BLaER1 treated with 17β-estradiol and CSF1 and Interleukin-3, amounts not matched to agents 10 nM and 100 nM (cell line): Measurements from ENCODE around the gene CT47B1.
A peak's percentile ranks its signal among the peaks of the same experiment; 100 is the strongest.
"Not testable (repeated sequence)": the region's sequence is repeated elsewhere in the genome, so short reads cannot be mapped to it uniquely, and the experiment has no call there.

Experiments used
- H3K27ac ChIP-seq, 11 experiments: shearing (Covaris generic); formaldehyde crosslinking; 2 replicates each; pipeline ENCODE4 v1.8.1; 2022
- H3K27me3 ChIP-seq, 11 experiments: shearing (Covaris generic); formaldehyde crosslinking; 2 replicates each; pipeline ENCODE4 v1.8.1; 2022
- H3K36me3 ChIP-seq, 11 experiments: shearing (Covaris generic); formaldehyde crosslinking; 2 replicates each; pipeline ENCODE4 v1.8.1; 2022
- H3K4me1 ChIP-seq, 10 experiments: shearing (Covaris generic); formaldehyde crosslinking; 2 replicates each; pipeline ENCODE4 v1.8.1; 2022
- H3K4me2 ChIP-seq, 11 experiments: shearing (Covaris generic); formaldehyde crosslinking; 2 replicates each; pipeline ENCODE4 v1.8.1; 2022
- H3K4me3 ChIP-seq, 10 experiments: shearing (Covaris generic); formaldehyde crosslinking; 2 replicates each; pipeline ENCODE4 v1.8.1; 2022
- H3K9ac ChIP-seq, 11 experiments: shearing (Covaris generic); formaldehyde crosslinking; 2 replicates each; pipeline ENCODE4 v1.8.1; 2022
- H3K9me3 ChIP-seq, 11 experiments: shearing (Covaris generic); formaldehyde crosslinking; replicated peaks in 1 of 11; 2 replicates each; pipeline ENCODE4 v1.8.1; 2022
- H4K20me1 ChIP-seq, 11 experiments: shearing (Covaris generic); formaldehyde crosslinking; 2 replicates each; pipeline ENCODE4 v1.8.1; 2022
- Cebpa-rat ChIP-seq, 11 experiments: shearing (Covaris generic); IDR thresholded peaks; 2 replicates each; pipeline ENCODE4 v1.8.1; 2022

CT47B1 gene

GRCh38 chrX:120875766-120876165 is at the start of gene CT47B1:
TSS of gene CT47B1 (minus strand) at chrX:120875866. CDS start at chrX:120875670, 196 bp downstream.
- not testable (repeated sequence) for H3K27me3 ChIP-seq, H3K36me3 ChIP-seq, H3K4me3 ChIP-seq, H3K4me1 ChIP-seq, H3K9ac ChIP-seq, H3K4me2 ChIP-seq, H4K20me1 ChIP-seq, H3K27ac ChIP-seq
- H3K9me3 ChIP-seq, result peaks cover 8 to 13% (median 11%) of the 10 kb centered on the region in 11 experiments; a peak in 19 of 22 replicates

GRCh38 chrX:120874678-120875557 is 748 bp downstream of the CT47B1 start:
- H3K27ac ChIP-seq, result no peak overlapping the region
- H3K9me3 ChIP-seq, result peaks cover 8 to 13% (median 11%) of the 10 kb centered on the region in 11 experiments; a peak in 19 of 22 replicates
- no peaks in the 10 kb centered on the region for H4K20me1 ChIP-seq
- H3K27me3 ChIP-seq, result no peaks in the 10 kb centered on the region
- no peak overlapping the region for H3K4me3 ChIP-seq
- H3K4me1 ChIP-seq, result no peaks in the 10 kb centered on the region
- H3K9ac ChIP-seq, result no peak overlapping the region
- no peak overlapping the region for H3K4me2 ChIP-seq
- TF ChIP-seq Cebpa-rat (IDR thresholded peaks at IDR 0.05), result no peak
- H3K36me3 ChIP-seq, result no peaks in the 10 kb centered on the region

- no peak for TF ChIP-seq Cebpa-rat (IDR thresholded peaks at IDR 0.05)
- Histone ChIP-seq H3K4me2 (0 out of 22 replicates have a peak overlapping the region, but pooled peaks of 1 of the 11 experiments have one; percentile 11), H3K4me1 (peaks cover 0 to 5% (median 0%) of the 10 kb centered on the region in 10 experiments; a peak in 3 of 20 replicates), H3K36me3 (no peaks in the 10 kb centered on the region), H3K4me3 (no peak overlapping the region), H3K27me3 (no peaks in the 10 kb centered on the region), H3K9ac (no peak overlapping the region), H3K9me3 (peaks cover 0 to 18% (median 2%) of the 10 kb centered on the region in 11 experiments; a peak in 9 of 22 replicates), H3K27ac (no peak overlapping the region), H4K20me1 (no peaks in the 10 kb centered on the region)
Measured at GRCh38 chrX:120857240-120857639, 18.4 kb downstream of the CT47B1 start.

- no peaks in the 10 kb centered on the region for H4K20me1 ChIP-seq
- no peak overlapping the region for H3K4me3 ChIP-seq
- no peak for TF ChIP-seq Cebpa-rat (IDR thresholded peaks at IDR 0.05)
- no peaks in the 10 kb centered on the region for H3K36me3 ChIP-seq
- no peaks in the 10 kb centered on the region for H3K4me1 ChIP-seq
- no peaks in the 10 kb centered on the region for H3K27me3 ChIP-seq
- H3K9me3 ChIP-seq, result peaks cover 0 to 14% (median 0%) of the 10 kb centered on the region in 11 experiments; a peak in 6 of 22 replicates
- no peak overlapping the region for H3K27ac ChIP-seq
- H3K4me2 ChIP-seq, result no peak overlapping the region
- H3K9ac ChIP-seq, result no peak overlapping the region
Measured at GRCh38 chrX:120840827-120841226, 34.8 kb downstream of the CT47B1 start.

- Histone ChIP-seq H3K4me3 (no peak overlapping the region), H3K9me3 (peaks cover 0 to 7% (median 0%) of the 10 kb centered on the region in 11 experiments; a peak in 3 of 22 replicates), H3K27me3 (no peaks in the 10 kb centered on the region), H3K4me1 (no peaks in the 10 kb centered on the region), H3K27ac (no peak overlapping the region), H3K9ac (no peak overlapping the region), H3K36me3 (no peaks in the 10 kb centered on the region), H4K20me1 (no peaks in the 10 kb centered on the region), H3K4me2 (no peak overlapping the region)
- no peak for TF ChIP-seq Cebpa-rat (IDR thresholded peaks at IDR 0.05)
Measured at GRCh38 chrX:120839491-120839890, 36.2 kb downstream of the CT47B1 start.

- not testable (repeated sequence) for H3K4me3 ChIP-seq, H3K27me3 ChIP-seq, H3K9ac ChIP-seq, H3K27ac ChIP-seq, H3K36me3 ChIP-seq, H3K4me1 ChIP-seq, H3K4me2 ChIP-seq, H4K20me1 ChIP-seq
- peaks cover 0 to 11% (median 9%) of the 10 kb centered on the region in 11 experiments; a peak in 9 of 22 replicates for H3K9me3 ChIP-seq
Measured at GRCh38 chrX:120827213-120827612, 48.5 kb downstream of the CT47B1 start.

GRCh38 chrX:120825146-120825545 is 50.5 kb downstream of the CT47B1 start:
- Histone ChIP-seq H3K27ac (no peak overlapping the region), H3K9me3 (peaks cover 0 to 4% (median 0%) of the 10 kb centered on the region in 11 experiments; a peak in 1 of 22 replicates), H3K9ac (no peak overlapping the region), H3K4me1 (no peaks in the 10 kb centered on the region), H4K20me1 (no peaks in the 10 kb centered on the region), H3K36me3 (no peaks in the 10 kb centered on the region), H3K4me3 (no peak overlapping the region), H3K4me2 (no peak overlapping the region), H3K27me3 (no peaks in the 10 kb centered on the region)
- TF ChIP-seq Cebpa-rat (IDR thresholded peaks at IDR 0.05), result no peak

- Histone ChIP-seq H3K9ac (no peak overlapping the region), H3K27me3 (no peaks in the 10 kb centered on the region), H3K9me3 (peaks cover 0 to 4% (median 0%) of the 10 kb centered on the region in 11 experiments; a peak in 1 of 22 replicates), H3K27ac (no peak overlapping the region), H3K4me3 (no peak overlapping the region), H3K36me3 (no peaks in the 10 kb centered on the region), H3K4me2 (no peak overlapping the region), H3K4me1 (no peaks in the 10 kb centered on the region), H4K20me1 (no peaks in the 10 kb centered on the region)
- no peak for TF ChIP-seq Cebpa-rat (IDR thresholded peaks at IDR 0.05)
Measured at GRCh38 chrX:120824021-120824420, 51.6 kb downstream of the CT47B1 start.

GRCh38 chrX:120823556-120823955 is 52.1 kb downstream of the CT47B1 start:
- Histone ChIP-seq H3K27ac (no peak overlapping the region), H3K36me3 (no peaks in the 10 kb centered on the region), H3K4me1 (no peaks in the 10 kb centered on the region), H3K4me3 (no peak overlapping the region), H3K9ac (no peak overlapping the region), H3K9me3 (peaks cover 0 to 4% (median 0%) of the 10 kb centered on the region in 11 experiments; a peak in 1 of 22 replicates), H4K20me1 (no peaks in the 10 kb centered on the region), H3K27me3 (no peaks in the 10 kb centered on the region), H3K4me2 (no peak overlapping the region)
- TF ChIP-seq Cebpa-rat (IDR thresholded peaks at IDR 0.05), result no peak
